ENCODE measurements around the gene PPP1R36.

DNA sequence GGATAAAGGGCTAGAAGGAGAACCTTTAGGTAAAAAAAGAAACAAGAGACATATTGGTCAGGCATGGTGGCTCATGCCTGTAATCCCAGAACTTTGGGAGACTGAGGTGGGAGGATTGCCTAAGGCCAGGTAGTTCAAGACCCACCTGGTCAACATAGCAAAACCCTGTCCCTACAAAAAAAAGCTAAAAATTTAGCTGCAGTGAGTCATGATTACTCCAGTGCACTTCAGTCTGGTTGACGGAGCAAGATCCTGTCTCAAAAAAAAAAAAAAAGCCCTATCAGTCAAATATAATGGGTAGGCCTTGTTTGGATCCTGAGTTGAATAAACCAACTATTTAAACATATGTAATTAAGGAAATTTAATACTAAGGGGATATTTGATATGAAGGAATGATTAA is 54.2 kb downstream of the PPP1R36 start:
- no peak for TF ChIP-seq CTCF (IDR thresholded peaks at IDR 0.05)
- TF ChIP-seq POLR2A (IDR thresholded peaks at IDR 0.05), result no peak

Data from body of pancreas (tissue), 4 donors.